HepG2 (cell line): ENCODE results near the gene TBX15. TPM values are rescaled to one million over a fixed set of nuclear protein-coding genes. Genes with fewer than 3 reads are reported as not detected.
A peak's percentile ranks its signal among the peaks of the same experiment; 100 is the strongest.

Source experiments
- ATAC-seq: fragments of 200-7000 bp; cut with Tn5 transposase; 3 replicates; pipeline ENCODE4 v1.9.1; 2020; ENCODE audit warnings: mild to moderate bottlenecking, moderate library complexity
- BruUV-seq: library from RNA; stranded (reverse); fragments of 400-500 nt; replicated peaks from 2 replicates; lab custom pipeline; 2021; lab: Mats Ljungman, UMichigan
- CTCF ChIA-PET: fragments of 300-600 bp; formaldehyde crosslinking; extraction: SDS; loops from one replicate; lab custom pipeline; 2021; ENCODE audit warnings: low total read pairs, inconsistent platforms, low intra/inter-chr PET ratio; lab: Yijun Ruan, JAX
- POLR2A ChIA-PET: fragments of 350-600 bp; sonication (Branson Sonifier 250); formaldehyde crosslinking; loops from one replicate; lab custom pipeline; 2020; ENCODE audit warnings: antibody characterized with exemption, inconsistent platforms; lab: Yijun Ruan, JAX
- DNase-seq: peaks from one replicate; pipeline ENCODE4 v3.0.0-alpha.2; 2015; ENCODE audit warnings: low spot score
- FAIRE-seq: peaks from 3 replicates; lab custom pipeline; 2011; peaks lifted over from hg19 to GRCh38; lab: Jason Lieb, UNC
- H2AFZ ChIP-seq: one replicate; pipeline ENCODE4 v1.6.1; 2011; ENCODE audit warnings: low read length, inconsistent platforms
- H3K27ac ChIP-seq: fragments of 300-600 bp; 3 replicates; pipeline ENCODE4 v1.8.0; 2011; ENCODE audit warnings: mixed run types, mild to moderate bottlenecking, mixed read lengths, low read length, inconsistent platforms; ENCODE audit not compliant: insufficient read depth; ENCODE audit errors: extremely low read length
- H3K27me3 ChIP-seq, 2 experiments: fragments of 200-600 bp in 1 of 2; 2 replicates in 1 of 2; 3 replicates in 1 of 2; pipeline versions ENCODE4 v1.6.0 to v1.8.0; 2011; ENCODE audit warnings: low read length in 2 of 2, mild to moderate bottlenecking in 2 of 2, moderate library complexity in 2 of 2, inconsistent platforms in 1 of 2; ENCODE audit not compliant: insufficient read depth in 2 of 2, control insufficient read depth in 1 of 2
- H3K36me3 ChIP-seq, 2 experiments: fragments of 200-600 bp in 1 of 2; replicated peaks in 1 of 2; 2 replicates in 1 of 2; 3 replicates in 1 of 2; pipeline versions ENCODE4 v1.5.1 to v1.8.0; 2011; ENCODE audit warnings: low read length in 2 of 2, inconsistent platforms in 1 of 2; ENCODE audit not compliant: insufficient read depth in 2 of 2, control insufficient read depth in 1 of 2
- H3K4me1 ChIP-seq: 2 replicates; pipeline ENCODE4 v1.5.1; 2012; ENCODE audit warnings: low read length, inconsistent platforms; ENCODE audit not compliant: insufficient read depth
- H3K4me2 ChIP-seq: 2 replicates; pipeline ENCODE4 v1.6.0; 2011; ENCODE audit warnings: low read depth, low read length, inconsistent platforms
- H3K4me3 ChIP-seq, 3 experiments: fragments of 200-600 bp in 1 of 3; sonication (generic), shearing (Covaris generic) in 1 of 3; replicated peaks in 1 of 3; 2 replicates each; pipeline ENCODE4 v1.5.1; 2011 to 2016; ENCODE audit warnings: low read length in 3 of 3, inconsistent platforms in 2 of 3, low read depth in 2 of 3, mild to moderate bottlenecking in 2 of 3, control low read depth in 1 of 3, mixed read lengths in 1 of 3; ENCODE audit not compliant: insufficient read depth in 1 of 3
- H3K79me2 ChIP-seq: one replicate; pipeline ENCODE4 v1.6.1; 2011; ENCODE audit warnings: low read length, inconsistent platforms; ENCODE audit not compliant: insufficient read depth
- H3K9ac ChIP-seq: 2 replicates; pipeline ENCODE4 v1.6.0; 2011; ENCODE audit warnings: mild to moderate bottlenecking, low read depth, low read length, inconsistent platforms; ENCODE audit not compliant: insufficient read depth
- H3K9me3 ChIP-seq: 2 replicates; pipeline ENCODE4 v1.5.1; 2012; ENCODE audit warnings: mild to moderate bottlenecking, low read length
- H4K20me1 ChIP-seq: 2 replicates; pipeline ENCODE4 v1.6.0; 2011; ENCODE audit warnings: inconsistent platforms, mild to moderate bottlenecking, low read length, moderate library complexity; ENCODE audit not compliant: insufficient read depth
- ASH2L ChIP-seq: fragments of 300-600, 200-600 bp; sonication (generic); IDR thresholded peaks from 2 replicates; pipeline ENCODE4 v1.7.0; 2017; ENCODE audit warnings: low read depth, mild to moderate bottlenecking, moderate library complexity, mixed read lengths, low read length; ENCODE audit not compliant: insufficient read length
- ATF2 ChIP-seq: sonication (generic); formaldehyde crosslinking; IDR thresholded peaks from 2 replicates; pipeline ENCODE4 v1.4.0; 2020; ENCODE audit warnings: missing genetic modification reagents
- CEBPB ChIP-seq: IDR thresholded peaks from 2 replicates; pipeline ENCODE4 v1.6.1; 2011; ENCODE audit warnings: low read depth, low read length, improper control_type of control experiment, borderline replicate concordance
- EHMT2 ChIP-seq: fragments of 200-600 bp; sonication (generic); IDR thresholded peaks from 2 replicates; pipeline ENCODE4 v1.7.0; 2017; ENCODE audit warnings: antibody characterized with exemption, low read depth, low read length, borderline replicate concordance
- EP300 ChIP-seq, 3 experiments: sonication (generic) in 1 of 3; formaldehyde crosslinking in 1 of 3; IDR thresholded peaks; 2 replicates each; pipeline versions ENCODE4 v1.5.1 to v1.6.1; 2011 to 2020; ENCODE audit warnings: low read depth in 2 of 3, low read length in 2 of 3, borderline replicate concordance in 1 of 3, improper control_type of control experiment in 1 of 3, mild to moderate bottlenecking in 1 of 3, missing genetic modification reagents in 1 of 3, moderate library complexity in 1 of 3
- FOSL2 ChIP-seq: sonication (generic); formaldehyde crosslinking; IDR thresholded peaks from 2 replicates; pipeline ENCODE4 v1.4.0; 2020; ENCODE audit warnings: missing genetic modification reagents
- MAFG ChIP-seq: sonication (generic); formaldehyde crosslinking; IDR thresholded peaks from 2 replicates; pipeline ENCODE4 v1.5.1; 2020; ENCODE audit warnings: mild to moderate bottlenecking, missing genetic modification reagents
- NR1H2 ChIP-seq: sonication (generic); formaldehyde crosslinking; IDR thresholded peaks from 2 replicates; pipeline ENCODE4 v1.8.1; 2022; ENCODE audit warnings: low read depth, missing genetic modification reagents, borderline replicate concordance
- SATB2 ChIP-seq: sonication (generic); formaldehyde crosslinking; IDR thresholded peaks from 2 replicates; pipeline ENCODE4 v1.5.0; 2020; ENCODE audit warnings: missing genetic modification reagents
- ZNF180 ChIP-seq: sonication (generic); formaldehyde crosslinking; IDR thresholded peaks from 2 replicates; pipeline ENCODE4 v1.4.0; 2020; ENCODE audit warnings: low read depth, missing genetic modification reagents, borderline replicate concordance
- ZNF331 ChIP-seq: sonication (generic); formaldehyde crosslinking; IDR thresholded peaks from 2 replicates; pipeline ENCODE4 v1.4.0; 2020; ENCODE audit warnings: missing genetic modification reagents
- ZNF446 ChIP-seq: sonication (generic); formaldehyde crosslinking; IDR thresholded peaks from 2 replicates; pipeline ENCODE4 v1.5.0; 2020; ENCODE audit warnings: mild to moderate bottlenecking, missing genetic modification reagents
- ZNF644 ChIP-seq: IDR thresholded peaks from 2 replicates; pipeline ENCODE4 v1.6.1; 2016; ENCODE audit warnings: low read depth
- ZNF766 ChIP-seq: sonication (generic); formaldehyde crosslinking; IDR thresholded peaks from 2 replicates; pipeline ENCODE4 v1.5.0; 2020; ENCODE audit warnings: missing genetic modification reagents, borderline replicate concordance
- ZNF781 ChIP-seq: sonication (generic); formaldehyde crosslinking; IDR thresholded peaks from 2 replicates; pipeline ENCODE4 v1.5.1; 2020; ENCODE audit warnings: borderline replicate concordance, mild to moderate bottlenecking, missing genetic modification reagents; ENCODE audit errors: not compliant biosample characterization
- in situ Hi-C: cut with HindIII; loops from 2 replicates; pipeline ENCODE4 v1.10.0; 2017; ENCODE audit warnings: low pct_unique_long_range_greater_than_20kb; ENCODE audit not compliant: extremely low pct_ligation_motif_present
- intact Hi-C: fragments of 100-400 bp; cut with micrococcal nuclease; formaldehyde crosslinking; loops from one replicate; pipeline ENCODE4 v1.10.0; 2022; ENCODE audit not compliant: unreplicated experiment
- polyA plus RNA-seq, 8 experiments: library from polyadenylated mRNA; depleted of rRNA in 3 of 8; stranded (reverse) in 7 of 8; unstranded in 1 of 8; fragments of >200 nt; fragmentation: Illumina TruSeq in 4 of 8; extraction: Trizol in 4 of 8; gene quantifications; 2 replicates each; pipeline versions ENCODE4 v1.2.1 to v1.2.3, GENCODE V29; 2011 to 2016; ENCODE audit warnings: low read depth in 4 of 8, missing spikeins in 1 of 8, mixed read lengths in 1 of 8; ENCODE audit not compliant: insufficient read depth in 1 of 8
- total RNA-seq, 5 experiments: library from RNA; depleted of rRNA; stranded (reverse); fragments of >200 nt; fragmentation: Illumina TruSeq; extraction: Trizol; gene quantifications; 2 replicates each; pipeline ENCODE4 v1.2.3, GENCODE V29; 2016; ENCODE audit warnings: low read depth in 1 of 5
- TF ChIP-seq, protein P1 (sequence below): sonication (generic); formaldehyde crosslinking; IDR thresholded peaks from 2 replicates; pipeline ENCODE4 v1.4.0; 2020; ENCODE audit warnings: missing genetic modification reagents, borderline replicate concordance

The TBX15 gene
- total and polyA plus RNA-seq, 2 of the 13 experiments (the other 11 are each of a cell fraction or from before 2014, with no cell fraction given) = 0.42 to 1.9 TPM

GRCh38 chr1:118948846-118949245 is 39.3 kb downstream of the TBX15 start (continued):
- TF ChIP-seq, protein P1, sequence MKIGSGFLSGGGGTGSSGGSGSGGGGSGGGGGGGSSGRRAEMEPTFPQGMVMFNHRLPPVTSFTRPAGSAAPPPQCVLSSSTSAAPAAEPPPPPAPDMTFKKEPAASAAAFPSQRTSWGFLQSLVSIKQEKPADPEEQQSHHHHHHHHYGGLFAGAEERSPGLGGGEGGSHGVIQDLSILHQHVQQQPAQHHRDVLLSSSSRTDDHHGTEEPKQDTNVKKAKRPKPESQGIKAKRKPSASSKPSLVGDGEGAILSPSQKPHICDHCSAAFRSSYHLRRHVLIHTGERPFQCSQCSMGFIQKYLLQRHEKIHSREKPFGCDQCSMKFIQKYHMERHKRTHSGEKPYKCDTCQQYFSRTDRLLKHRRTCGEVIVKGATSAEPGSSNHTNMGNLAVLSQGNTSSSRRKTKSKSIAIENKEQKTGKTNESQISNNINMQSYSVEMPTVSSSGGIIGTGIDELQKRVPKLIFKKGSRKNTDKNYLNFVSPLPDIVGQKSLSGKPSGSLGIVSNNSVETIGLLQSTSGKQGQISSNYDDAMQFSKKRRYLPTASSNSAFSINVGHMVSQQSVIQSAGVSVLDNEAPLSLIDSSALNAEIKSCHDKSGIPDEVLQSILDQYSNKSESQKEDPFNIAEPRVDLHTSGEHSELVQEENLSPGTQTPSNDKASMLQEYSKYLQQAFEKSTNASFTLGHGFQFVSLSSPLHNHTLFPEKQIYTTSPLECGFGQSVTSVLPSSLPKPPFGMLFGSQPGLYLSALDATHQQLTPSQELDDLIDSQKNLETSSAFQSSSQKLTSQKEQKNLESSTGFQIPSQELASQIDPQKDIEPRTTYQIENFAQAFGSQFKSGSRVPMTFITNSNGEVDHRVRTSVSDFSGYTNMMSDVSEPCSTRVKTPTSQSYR = no peak
- TF ChIP-seq ZNF446 (no peak), ZNF781 (CRISPR knock-in tag) (no peak), MAFG (CRISPR knock-in tag) (no peak), ATF2 (CRISPR knock-in tag) (no peak), ZNF644 (CRISPR knock-in tag) (no peak), ZNF331 (no peak), FOSL2 (CRISPR knock-in tag) (no peak)

- Histone ChIP-seq H3K4me2 (peak overlapping the region; percentile 45), H3K9me3 (no peaks in the 10 kb centered on the region), H2AFZ (peak overlapping the region; percentile 11), H3K27ac (peak overlapping the region; percentile 54), H3K79me2 (no peaks in the 10 kb centered on the region), H3K4me1 (peaks cover 28% of the 10 kb centered on the region), H3K4me3 (no peak overlapping the region; a peak in 1 of 6 replicates), H3K27me3 (no peaks in the 10 kb centered on the region), H4K20me1 (no peaks in the 10 kb centered on the region), H3K36me3 (no peaks in the 10 kb centered on the region), H3K9ac (0 out of 2 replicates have a peak overlapping the region, but pooled peaks have one; percentile 19)
- no TSS peak for BruUV-seq
- ATAC-seq = peak; percentile 68
- CTCF ChIA-PET = no interaction called here
- TF ChIP-seq CEBPB = peak; percentile 75
- 0 out of 2 replicates have a peak, but pooled peaks have one; percentile 62 for TF ChIP-seq ZNF766
- TF ChIP-seq NR1H2 (CRISPR knock-in tag) = no peak
- TF ChIP-seq EP300 (IDR thresholded peaks at IDR 0.05; ENCODE audit: low read depth in 2 of 2, low read length in 2 of 2) = peak in 1 of 2 experiments; percentile 24; a peak in 1 of 4 replicates
- no peak for TF ChIP-seq EP300 (CRISPR knock-in tag; IDR thresholded peaks at IDR 0.05; ENCODE audit: borderline replicate concordance)
- no peak for TF ChIP-seq SATB2 (CRISPR knock-in tag)
- TF ChIP-seq ASH2L = peak; percentile 46
- 0 out of 2 replicates have a peak, but pooled peaks have one; percentile 30 for TF ChIP-seq EHMT2
- no peak for TF ChIP-seq ZNF180 (CRISPR knock-in tag)
- in situ Hi-C loops (no loop called here), intact Hi-C loops (no loop called here)
- no peak for FAIRE-seq
- no peak for DNase-seq
- POLR2A ChIA-PET = no interaction called here
Observed at GRCh38 chr1:118948351-118948750, 39.8 kb downstream of the TBX15 start.
